Ovary (tissue), 3 donors: ENCODE measurements around the gene COQ8B.

ENCODE experiments used
- CTCF ChIP-seq, 3 donors: fragments of 450-650 bp in 2 of 3; fragments of 200-600 bp in 1 of 3; IDR thresholded peaks; one replicate each; pipeline versions ENCODE4 v1.5.1 to v1.8.0; 2016 to 2022; ENCODE audit warnings: antibody characterized with exemption in 3 of 3, mild to moderate bottlenecking in 1 of 3
- EP300 ChIP-seq: sonication (generic); formaldehyde crosslinking; IDR thresholded peaks from one replicate; pipeline ENCODE4 v1.6.1; 2017; ENCODE audit warnings: antibody characterized with exemption
- POLR2A ChIP-seq: fragments of 450-650 bp; IDR thresholded peaks from one replicate; pipeline ENCODE4 v1.6.1; 2017; ENCODE audit warnings: antibody characterized with exemption, mild to moderate bottlenecking, moderate library complexity
- donor health status: DM: no; HTN: no; CAD: no.

GRCh38 chr19:40733149-40733548 lies 16.5 kb upstream of the COQ8B start:
- no peak for TF ChIP-seq CTCF (IDR thresholded peaks at IDR 0.05)
- TF ChIP-seq EP300, result no peak
- TF ChIP-seq POLR2A, result no peak
